GM12878 (cell line): ENCODE results near the gene ENGASE. TPM values are rescaled to one million over a fixed set of nuclear protein-coding genes. Genes with fewer than 3 reads are reported as not detected.

Source experiments
- ATAC-seq: fragments of 200-7000 bp; cut with Tn5 transposase; 3 replicates; pipeline ENCODE4 v1.9.1; 2020; ENCODE audit warnings: mild to moderate bottlenecking, moderate library complexity
- BruUV-seq: library from RNA; stranded (reverse); fragments of 400-500 nt; replicated peaks from 2 replicates; lab custom pipeline; 2021; lab: Mats Ljungman, UMichigan
- CTCF ChIA-PET: fragments of 300-600 bp; sonication (Branson Sonifier 250); formaldehyde crosslinking; extraction: SDS; loops from one replicate; lab custom pipeline; 2021; ENCODE audit warnings: inconsistent platforms; lab: Yijun Ruan, JAX
- POLR2A ChIA-PET: fragments of 350-600 bp; formaldehyde crosslinking; extraction: SDS; loops from one replicate; lab custom pipeline; 2021; ENCODE audit warnings: inconsistent platforms; lab: Charles Lee
- RAD21 ChIA-PET: fragments of 300-600 bp; sonication (Branson Sonifier 250); formaldehyde crosslinking; loops from one replicate; lab custom pipeline; 2023; ENCODE audit warnings: antibody characterized with exemption; ENCODE audit not compliant: unreplicated experiment; lab: Charles Lee
- SMC1A ChIA-PET: fragments of 300-600 bp; sonication (Branson Sonifier 250); formaldehyde crosslinking; loops from one replicate; lab custom pipeline; 2023; ENCODE audit not compliant: unreplicated experiment, uncharacterized antibody; lab: Charles Lee
- DNase-seq: peaks from one replicate; pipeline ENCODE4 v3.0.0-alpha.2; 2011; ENCODE audit warnings: low read depth, low spot score
- FAIRE-seq: peaks from 3 replicates; lab custom pipeline; 2011; peaks lifted over from hg19 to GRCh38; lab: Jason Lieb, UNC
- H2AFZ ChIP-seq: 2 replicates; pipeline ENCODE4 v1.6.0; 2011; ENCODE audit warnings: low read depth, low read length, control low read depth; ENCODE audit not compliant: control insufficient read depth
- H3K27ac ChIP-seq: 2 replicates; pipeline ENCODE4 v1.5.1; 2011; ENCODE audit warnings: control low read depth; ENCODE audit not compliant: control insufficient read depth, insufficient read depth
- H3K27me3 ChIP-seq, 2 experiments: replicated peaks in 1 of 2; 2 replicates each; pipeline versions ENCODE4 v1.6.0 to v1.6.1; 2011; ENCODE audit warnings: low read length in 1 of 2; ENCODE audit not compliant: control insufficient read depth in 2 of 2, insufficient read depth in 2 of 2
- H3K36me3 ChIP-seq, 2 experiments: 2 replicates each; pipeline ENCODE4 v1.5.1; 2011; ENCODE audit warnings: low read length in 1 of 2; ENCODE audit not compliant: control insufficient read depth in 2 of 2, insufficient read depth in 2 of 2
- H3K4me1 ChIP-seq: 2 replicates; pipeline ENCODE4 v1.6.1; 2011; ENCODE audit warnings: mild to moderate bottlenecking, low read length, moderate library complexity, mixed read lengths; ENCODE audit not compliant: control insufficient read depth, insufficient read depth
- H3K4me2 ChIP-seq: 2 replicates; pipeline ENCODE4 v1.6.0; 2011; ENCODE audit warnings: control low read depth; ENCODE audit not compliant: control insufficient read depth, insufficient read depth
- H3K4me3 ChIP-seq: fragments of 200-600 bp; sonication (generic); 2 replicates; pipeline ENCODE4 v1.5.1; 2016
- H3K79me2 ChIP-seq: 2 replicates; pipeline ENCODE4 v1.6.0; 2011; ENCODE audit warnings: low read length; ENCODE audit not compliant: control insufficient read depth, insufficient read depth
- H3K9ac ChIP-seq: 2 replicates; pipeline ENCODE4 v1.8.0; 2011; ENCODE audit warnings: low read length, control low read depth, mixed read lengths; ENCODE audit not compliant: control insufficient read depth, insufficient read depth
- H3K9me3 ChIP-seq: replicated peaks from 3 replicates; pipeline ENCODE4 v1.5.1; 2011; ENCODE audit warnings: mild to moderate bottlenecking, low read length; ENCODE audit not compliant: control insufficient read depth, insufficient read depth
- H4K20me1 ChIP-seq: 2 replicates; pipeline ENCODE4 v1.6.0; 2011; ENCODE audit not compliant: control insufficient read depth, insufficient read depth
- CTCF ChIP-seq, 3 experiments: IDR thresholded peaks in 2 of 3; conservative IDR thresholded peaks in 1 of 3; 2 replicates each; pipeline ENCODE4 v1.5.1; 2011; ENCODE audit warnings: low read depth in 3 of 3, low read length in 3 of 3, mild to moderate bottlenecking in 3 of 3, control low read depth in 2 of 3, moderate library complexity in 2 of 3, inconsistent platforms in 1 of 3, mixed read lengths in 1 of 3; ENCODE audit not compliant: control insufficient read depth in 2 of 3, insufficient read depth in 1 of 3; ENCODE audit errors: extremely low read depth in 1 of 3
- MEF2B ChIP-seq: fragments of 450-650 bp; IDR thresholded peaks from 2 replicates; pipeline ENCODE4 v1.6.1; 2018; ENCODE audit warnings: mild to moderate bottlenecking, moderate library complexity; ENCODE audit not compliant: partially characterized antibody, poor library complexity, severe bottlenecking
- ZNF24 ChIP-seq: fragments of 450-650 bp; IDR thresholded peaks from 2 replicates; pipeline ENCODE4 v1.6.1; 2017; ENCODE audit warnings: antibody characterized with exemption, mild to moderate bottlenecking
- WGBS: methylation state at CpG from one replicate; pipeline ENCODE4 v1.1.6; 2016; ENCODE audit warnings: low lambda C conversion rate; ENCODE audit not compliant: insufficient replicate concordance, insufficient coverage; ENCODE audit errors: missing lambda C conversion rate; 5-methylcytosine and 5-hydroxymethylcytosine counted together
- in situ Hi-C: fragments of 300-500 bp; cut with MboI; formaldehyde crosslinking; loops from 9 replicates; pipeline ENCODE4 v1.14.3; 2018; ENCODE audit warnings: mixed read lengths
- intact Hi-C: fragments of 100-400 bp; cut with micrococcal nuclease; formaldehyde crosslinking; loops from one replicate; pipeline ENCODE4 v1.14.2; 2022; ENCODE audit not compliant: unreplicated experiment
- polyA plus RNA-seq, 11 experiments: library from polyadenylated mRNA; depleted of rRNA in 4 of 11; unstranded in 6 of 11; stranded (reverse) in 5 of 11; fragments of >200 nt; fragmentation: Nextera tagmentation in 4 of 11; fragmentation: Illumina TruSeq in 1 of 11; extraction: Ambion mirVana in 4 of 11; extraction: Trizol in 1 of 11; gene quantifications; 1 replicate in 1 of 11; 2 replicates in 10 of 11; pipeline versions ENCODE4 v1.2.1 to v1.2.3, GENCODE V29; 2011 to 2016; ENCODE audit warnings: inconsistent platforms in 2 of 11, missing spikeins in 2 of 11, low read depth in 1 of 11
- total RNA-seq, 4 experiments: library from RNA; depleted of rRNA in 3 of 4; stranded (reverse); fragments of >200 nt in 3 of 4; fragmentation: Illumina TruSeq in 1 of 4; extraction: Trizol in 1 of 4; gene quantifications; 2 replicates each; pipeline versions ENCODE4 v1.2.1 to v1.2.3, GENCODE V29; 2013 to 2021

ENGASE gene
- total and polyA plus RNA-seq, 10 of the 15 experiments (the other 5 are each of a cell fraction or from before 2014, with no cell fraction given): 0.18 to 28.9 (median 10.5) TPM

- in situ Hi-C loops: no loop called here
These were observed 30.4 kb downstream of the ENGASE start for GRCh38 chr17:79104898-79105600.

More at GRCh38 chr17:79104898-79105600, 30.4 kb downstream of the ENGASE start:
- BruUV-seq: no TSS peak
- no peak overlapping the region for H3K4me2 ChIP-seq
- no peaks in the 10 kb centered on the region for H3K79me2 ChIP-seq
- no peak overlapping the region for H3K4me3 ChIP-seq
- H3K27ac ChIP-seq: no peak overlapping the region
- CTCF ChIA-PET: no interaction called here
- POLR2A ChIA-PET: no interaction called here
- TF ChIP-seq MEF2B: peak; percentile 20
- TF ChIP-seq CTCF (IDR thresholded peaks at IDR 0.05 in 2 of 3, conservative IDR thresholded peaks at IDR 0.05 in 1 of 3; ENCODE audit: control insufficient read depth in 2 of 3, extremely low read depth in 1 of 3, insufficient read depth in 1 of 3, low read depth in 3 of 3, low read length in 3 of 3): peak in 2 of 3 experiments; percentile 8 to 9; a peak in 1 of 6 replicates
- TF ChIP-seq ZNF24: no peak
- no peaks in the 10 kb centered on the region; a peak in 2 of 4 replicates for H3K27me3 ChIP-seq
- DNase-seq (no peak), ATAC-seq (peak; percentile 29; the same call in 2 of the 3 replicates), FAIRE-seq (no peak)
- no peaks in the 10 kb centered on the region for H3K36me3 ChIP-seq
- H3K4me1 ChIP-seq: no peaks in the 10 kb centered on the region
- H4K20me1 ChIP-seq: no peaks in the 10 kb centered on the region
- no peak overlapping the region for H3K9ac ChIP-seq
- RAD21 ChIA-PET: no interaction called here
- 10% methylated on average over 12 of the region's 12 CpGs for WGBS
- no peak overlapping the region for H2AFZ ChIP-seq
- H3K9me3 ChIP-seq: no peaks in the 10 kb centered on the region
- intact Hi-C loops: no loop called here
- SMC1A ChIA-PET: no interaction called here
